ENCODE results near the gene ARHGAP26.

ARHGAP26 gene

DNA sequence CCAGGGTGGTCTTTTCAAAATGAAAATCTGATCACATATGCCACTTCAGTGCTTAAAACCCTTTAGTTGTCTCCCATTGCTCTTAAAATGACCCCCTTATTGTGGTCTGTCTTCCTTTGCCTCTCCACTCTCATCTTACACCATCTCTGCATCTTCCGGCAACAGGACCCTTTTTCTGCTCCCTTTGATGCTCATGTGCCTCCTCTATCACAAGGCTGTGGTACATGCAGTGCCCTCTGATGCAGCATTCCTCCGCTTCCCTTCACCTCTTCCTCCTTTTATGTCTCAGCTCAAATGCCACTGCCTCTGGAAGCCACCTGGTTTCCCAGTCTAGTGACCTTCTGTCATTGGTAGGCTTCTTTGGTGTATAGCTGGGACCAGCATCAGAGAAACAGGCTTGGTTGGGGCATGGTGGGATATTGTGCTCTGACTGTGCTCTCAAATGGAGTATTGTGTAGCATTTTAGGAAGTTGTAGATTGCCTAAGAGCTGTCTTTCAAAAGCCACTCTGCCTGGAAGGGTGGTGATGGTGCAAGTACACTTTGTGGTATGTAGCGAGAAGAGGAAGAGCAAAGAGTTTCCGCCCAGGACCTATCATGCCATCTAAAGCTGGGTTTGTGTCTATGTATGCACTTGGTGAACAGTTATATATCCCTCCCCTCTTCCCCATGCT is 28.1 kb downstream of the ARHGAP26 start:
- Histone ChIP-seq H3K9me3 (ENCODE audit: control insufficient read depth, insufficient read depth, low read length) (no peaks in the 10 kb centered on the region), H3F3A (ENCODE audit: control insufficient read depth, insufficient read depth) (no peaks in the 10 kb centered on the region), H3K4me2 (ENCODE audit: low read length) (no peak overlapping the region), H3K4me3 (ENCODE audit: low read length) (no peak overlapping the region), H3K27ac (ENCODE audit: low read depth, low read length) (no peak overlapping the region), H3K36me3 (ENCODE audit: control insufficient read depth, low read length) (no peaks in the 10 kb centered on the region), H3K4me1 (ENCODE audit: control insufficient read depth, low read length) (peaks cover 5% of the 10 kb centered on the region; the same call in 1 of the 2 replicates), H3K9me2 (replicated peaks; ENCODE audit: control insufficient read depth, low read length) (no peaks in the 10 kb centered on the region), H4K20me1 (ENCODE audit: control insufficient read depth, insufficient read depth, low read depth, low read length) (no peaks in the 10 kb centered on the region; the same call in 1 of the 2 replicates), H3K27me3 (ENCODE audit: control insufficient read depth, low read length) (peaks cover 43% of the 10 kb centered on the region), H3K79me2 (ENCODE audit: control insufficient read depth, low read length) (no peaks in the 10 kb centered on the region)
- TF ChIP-seq EZH2phosphoT487 (IDR thresholded peaks at IDR 0.05; ENCODE audit: borderline replicate concordance, low read length), result no peak
- TF ChIP-seq, protein P1, sequence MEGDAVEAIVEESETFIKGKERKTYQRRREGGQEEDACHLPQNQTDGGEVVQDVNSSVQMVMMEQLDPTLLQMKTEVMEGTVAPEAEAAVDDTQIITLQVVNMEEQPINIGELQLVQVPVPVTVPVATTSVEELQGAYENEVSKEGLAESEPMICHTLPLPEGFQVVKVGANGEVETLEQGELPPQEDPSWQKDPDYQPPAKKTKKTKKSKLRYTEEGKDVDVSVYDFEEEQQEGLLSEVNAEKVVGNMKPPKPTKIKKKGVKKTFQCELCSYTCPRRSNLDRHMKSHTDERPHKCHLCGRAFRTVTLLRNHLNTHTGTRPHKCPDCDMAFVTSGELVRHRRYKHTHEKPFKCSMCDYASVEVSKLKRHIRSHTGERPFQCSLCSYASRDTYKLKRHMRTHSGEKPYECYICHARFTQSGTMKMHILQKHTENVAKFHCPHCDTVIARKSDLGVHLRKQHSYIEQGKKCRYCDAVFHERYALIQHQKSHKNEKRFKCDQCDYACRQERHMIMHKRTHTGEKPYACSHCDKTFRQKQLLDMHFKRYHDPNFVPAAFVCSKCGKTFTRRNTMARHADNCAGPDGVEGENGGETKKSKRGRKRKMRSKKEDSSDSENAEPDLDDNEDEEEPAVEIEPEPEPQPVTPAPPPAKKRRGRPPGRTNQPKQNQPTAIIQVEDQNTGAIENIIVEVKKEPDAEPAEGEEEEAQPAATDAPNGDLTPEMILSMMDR (IDR thresholded peaks at IDR 0.05; ENCODE audit: low read depth, low read length, poor library complexity, severe bottlenecking), result no peak

DNA sequence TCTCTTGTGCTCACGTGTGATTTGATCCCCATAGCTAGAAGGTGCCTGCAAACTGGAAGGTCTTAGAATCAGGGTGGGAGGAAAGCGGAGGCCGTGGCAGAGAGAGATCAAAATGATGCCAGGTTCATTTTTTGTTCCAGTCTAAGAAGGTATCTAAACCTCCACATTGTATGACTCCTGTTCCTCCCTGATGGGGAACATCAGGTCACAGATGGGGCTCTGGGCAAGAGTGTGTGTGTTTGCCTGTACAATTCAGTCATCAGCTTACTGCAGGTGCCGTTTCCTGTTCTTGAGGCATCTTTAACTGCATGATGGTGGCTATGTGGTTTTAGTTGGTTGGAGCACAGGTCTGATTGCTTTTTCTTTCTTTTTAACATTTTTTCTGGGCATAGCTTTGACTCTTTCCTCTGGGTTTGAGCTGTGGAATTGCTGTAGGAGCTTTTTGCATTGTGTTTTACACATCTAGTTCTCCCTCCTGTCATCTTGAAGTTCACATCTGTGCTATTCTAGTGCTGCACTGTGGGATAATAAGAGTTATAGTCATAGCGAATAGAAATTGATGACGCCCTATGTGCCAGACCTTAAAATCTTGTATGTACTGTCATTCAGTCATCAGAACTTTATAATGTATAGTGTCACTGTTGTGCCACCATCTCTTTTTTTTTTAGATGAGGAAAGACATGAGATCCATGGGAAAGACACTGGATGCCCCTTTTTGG is 30.8 kb downstream of the ARHGAP26 start:
- H3K4me1 ChIP-seq (ENCODE audit: control insufficient read depth, low read length), result peaks cover 5% of the 10 kb centered on the region; the same call in 1 of the 2 replicates
- H4K20me1 ChIP-seq (ENCODE audit: control insufficient read depth, insufficient read depth, low read depth, low read length), result no peaks in the 10 kb centered on the region; the same call in 1 of the 2 replicates
- H3K4me2 ChIP-seq (ENCODE audit: low read length), result no peak overlapping the region
- peaks cover 43% of the 10 kb centered on the region for H3K27me3 ChIP-seq (ENCODE audit: control insufficient read depth, low read length)
- no peaks in the 10 kb centered on the region for H3K9me2 ChIP-seq (replicated peaks; ENCODE audit: control insufficient read depth, low read length)
- H3K79me2 ChIP-seq (ENCODE audit: control insufficient read depth, low read length), result no peaks in the 10 kb centered on the region
- H3K27ac ChIP-seq (ENCODE audit: low read depth, low read length), result no peak overlapping the region
- H3F3A ChIP-seq (ENCODE audit: control insufficient read depth, insufficient read depth), result no peaks in the 10 kb centered on the region
- TF ChIP-seq, protein P1 (IDR thresholded peaks at IDR 0.05; ENCODE audit: low read depth, low read length, poor library complexity, severe bottlenecking), result no peak
- TF ChIP-seq EZH2phosphoT487 (IDR thresholded peaks at IDR 0.05; ENCODE audit: borderline replicate concordance, low read length), result no peak
- no peaks in the 10 kb centered on the region for H3K9me3 ChIP-seq (ENCODE audit: control insufficient read depth, insufficient read depth, low read length)
- no peak overlapping the region for H3K4me3 ChIP-seq (ENCODE audit: low read length)
- no peaks in the 10 kb centered on the region for H3K36me3 ChIP-seq (ENCODE audit: control insufficient read depth, low read length)

DNA sequence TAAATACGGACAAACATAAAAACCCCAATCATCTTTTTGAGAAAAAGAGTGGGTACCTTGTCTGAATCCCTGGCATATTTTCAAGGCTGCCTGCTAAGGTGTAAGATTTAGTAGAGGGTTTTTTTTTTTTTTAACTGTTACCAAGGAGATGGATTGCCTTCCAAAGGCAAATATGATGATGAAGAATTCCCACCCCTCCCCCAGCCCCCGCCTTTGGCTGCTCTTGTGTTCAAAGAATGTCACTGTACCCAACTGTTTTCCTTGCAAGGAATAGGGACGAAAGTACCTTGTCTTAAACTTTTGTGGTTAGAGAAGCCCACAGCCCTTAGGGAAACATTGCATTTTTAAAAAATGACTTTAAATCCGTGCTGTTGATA is 31.3 kb downstream of the ARHGAP26 start:
- no peak overlapping the region for H3K27ac ChIP-seq (ENCODE audit: low read depth, low read length)

More for the DNA sequence above, 31.3 kb downstream of the ARHGAP26 start:
- Histone ChIP-seq H3F3A (ENCODE audit: control insufficient read depth, insufficient read depth) (no peaks in the 10 kb centered on the region), H3K9me2 (replicated peaks; ENCODE audit: control insufficient read depth, low read length) (no peaks in the 10 kb centered on the region), H3K4me3 (ENCODE audit: low read length) (no peak overlapping the region), H3K4me2 (ENCODE audit: low read length) (no peak overlapping the region), H3K79me2 (ENCODE audit: control insufficient read depth, low read length) (no peaks in the 10 kb centered on the region), H3K4me1 (ENCODE audit: control insufficient read depth, low read length) (peaks cover 5% of the 10 kb centered on the region; the same call in 1 of the 2 replicates), H4K20me1 (ENCODE audit: control insufficient read depth, insufficient read depth, low read depth, low read length) (no peaks in the 10 kb centered on the region; the same call in 1 of the 2 replicates), H3K27me3 (ENCODE audit: control insufficient read depth, low read length) (peaks cover 43% of the 10 kb centered on the region), H3K9me3 (ENCODE audit: control insufficient read depth, insufficient read depth, low read length) (no peaks in the 10 kb centered on the region), H3K36me3 (ENCODE audit: control insufficient read depth, low read length) (no peaks in the 10 kb centered on the region)
- no peak for TF ChIP-seq EZH2phosphoT487 (IDR thresholded peaks at IDR 0.05; ENCODE audit: borderline replicate concordance, low read length)
- TF ChIP-seq, protein P1 (IDR thresholded peaks at IDR 0.05; ENCODE audit: low read depth, low read length, poor library complexity, severe bottlenecking), result no peak

All from DOHH2 (cell line).